Measurements from ENCODE around the gene ZBTB9.

- no peak for TF ChIP-seq CTCF (IDR thresholded peaks at IDR 0.05)
- no peak for TF ChIP-seq EZH2 (IDR thresholded peaks at IDR 0.05; ENCODE audit: borderline replicate concordance, insufficient read depth, low read depth, low read length, poor library complexity, severe bottlenecking)
These were observed 1.8 kb downstream of the ZBTB9 start for GRCh38 chr6:33456156-33456555.

All from B cell (primary cell).